Vagina (tissue), 2 donors: ENCODE results near the gene FPGS. TPM values are rescaled to one million over a fixed set of nuclear protein-coding genes. Genes with fewer than 3 reads are reported as not detected.

ENCODE experiments used
- DNase-seq, 2 donors: peaks; one replicate each; pipeline ENCODE4 v3.0.0-alpha.2; 2017; ENCODE audit errors: extremely low spot score in 2 of 2
- H3K27ac ChIP-seq: fragments of 200-600 bp; sonication (generic); one replicate; pipeline ENCODE4 v1.5.1; 2019
- H3K27me3 ChIP-seq: fragments of 200-600 bp; sonication (generic); one replicate; pipeline ENCODE4 v1.5.1; 2019
- H3K36me3 ChIP-seq, 2 donors: fragments of 200-600 bp; sonication (generic); one replicate each; pipeline ENCODE4 v1.5.1; 2017 to 2019
- H3K4me1 ChIP-seq: fragments of 200-600 bp; sonication (generic); one replicate; pipeline ENCODE4 v1.5.1; 2019
- H3K4me3 ChIP-seq, 2 donors: fragments of 200-600 bp; sonication (generic); 1 replicate in 1 of 2; 2 replicates in 1 of 2; pipeline ENCODE4 v1.5.1; 2016 to 2019
- H3K9me3 ChIP-seq: fragments of 200-600 bp; sonication (generic); one replicate; pipeline ENCODE4 v1.5.1; 2019
- POLR2A ChIP-seq, 2 donors: fragments of 450-650 bp; IDR thresholded peaks; one replicate each; pipeline ENCODE4 v1.6.1; 2017; ENCODE audit warnings: antibody characterized with exemption in 2 of 2, mild to moderate bottlenecking in 2 of 2, moderate library complexity in 2 of 2
- POLR2AphosphoS5 ChIP-seq, 2 donors: sonication (generic); formaldehyde crosslinking; IDR thresholded peaks; one replicate each; pipeline ENCODE4 v1.9.0; 2017; ENCODE audit warnings: antibody characterized with exemption in 2 of 2, mild to moderate bottlenecking in 2 of 2, low read depth in 1 of 2; ENCODE audit not compliant: insufficient read depth in 1 of 2
- intact Hi-C: fragments of 100-400 bp; cut with DNase I; formaldehyde crosslinking; loops from one replicate; pipeline ENCODE4 v1.15.1; 2023
- total RNA-seq: library from RNA; depleted of rRNA; stranded (reverse); fragments of >200 nt; gene quantifications from one replicate; pipeline ENCODE4 v1.2.3, GENCODE V29; 2016
- TF ChIP-seq, protein P1 (sequence below), 3 experiments: fragments of 450-650 bp in 2 of 3; fragments of 200-600 bp in 1 of 3; sonication (generic) in 1 of 3; IDR thresholded peaks; one replicate each; pipeline ENCODE4 v1.5.1; 2017 to 2019; ENCODE audit warnings: antibody characterized with exemption in 3 of 3, mild to moderate bottlenecking in 2 of 3, moderate library complexity in 2 of 3

Gene FPGS
- total RNA-seq, 1 donor from 2014 or later, result 99.7 TPM

- no peaks in the 10 kb centered on the region for H3K9me3 ChIP-seq
- peaks cover 0 to 43% of the 10 kb centered on the region in 2 donors for H3K36me3 ChIP-seq
- DNase-seq, result no peak
- no peak for TF ChIP-seq POLR2A (IDR thresholded peaks at IDR 0.05)
- TF ChIP-seq, protein P1, sequence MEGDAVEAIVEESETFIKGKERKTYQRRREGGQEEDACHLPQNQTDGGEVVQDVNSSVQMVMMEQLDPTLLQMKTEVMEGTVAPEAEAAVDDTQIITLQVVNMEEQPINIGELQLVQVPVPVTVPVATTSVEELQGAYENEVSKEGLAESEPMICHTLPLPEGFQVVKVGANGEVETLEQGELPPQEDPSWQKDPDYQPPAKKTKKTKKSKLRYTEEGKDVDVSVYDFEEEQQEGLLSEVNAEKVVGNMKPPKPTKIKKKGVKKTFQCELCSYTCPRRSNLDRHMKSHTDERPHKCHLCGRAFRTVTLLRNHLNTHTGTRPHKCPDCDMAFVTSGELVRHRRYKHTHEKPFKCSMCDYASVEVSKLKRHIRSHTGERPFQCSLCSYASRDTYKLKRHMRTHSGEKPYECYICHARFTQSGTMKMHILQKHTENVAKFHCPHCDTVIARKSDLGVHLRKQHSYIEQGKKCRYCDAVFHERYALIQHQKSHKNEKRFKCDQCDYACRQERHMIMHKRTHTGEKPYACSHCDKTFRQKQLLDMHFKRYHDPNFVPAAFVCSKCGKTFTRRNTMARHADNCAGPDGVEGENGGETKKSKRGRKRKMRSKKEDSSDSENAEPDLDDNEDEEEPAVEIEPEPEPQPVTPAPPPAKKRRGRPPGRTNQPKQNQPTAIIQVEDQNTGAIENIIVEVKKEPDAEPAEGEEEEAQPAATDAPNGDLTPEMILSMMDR (IDR thresholded peaks at IDR 0.05), result no peak
- TF ChIP-seq POLR2AphosphoS5 (IDR thresholded peaks at IDR 0.05; ENCODE audit: insufficient read depth in 1 of 2, low read depth in 1 of 2), result no peak
- H3K4me3 ChIP-seq, result no peak overlapping the region
- H3K4me1 ChIP-seq, result peaks cover 6% of the 10 kb centered on the region
- H3K27ac ChIP-seq, result no peak overlapping the region
- intact Hi-C loops, result no loop called here
- H3K27me3 ChIP-seq, result no peaks in the 10 kb centered on the region
Measured at GRCh38 chr9:127818574-127818973, 15.9 kb downstream of the FPGS start.

- Histone ChIP-seq H3K9me3 (no peaks in the 10 kb centered on the region), H3K27me3 (no peaks in the 10 kb centered on the region), H3K4me1 (peaks cover 24% of the 10 kb centered on the region), H3K4me3 (no peak overlapping the region), H3K36me3 (peaks cover 0 to 31% of the 10 kb centered on the region in 2 donors), H3K27ac (no peak overlapping the region)
- TF ChIP-seq, protein P1 (IDR thresholded peaks at IDR 0.05), result no peak
- TF ChIP-seq POLR2A (IDR thresholded peaks at IDR 0.05) (no peak), POLR2AphosphoS5 (IDR thresholded peaks at IDR 0.05; ENCODE audit: insufficient read depth in 1 of 2, low read depth in 1 of 2) (peak in 1 of 2 donors; percentile 8)
- no peak for DNase-seq
- intact Hi-C loops, result no loop called here
Measured at GRCh38 chr9:127822108-127822507, 19.4 kb downstream of the FPGS start.

DNA sequence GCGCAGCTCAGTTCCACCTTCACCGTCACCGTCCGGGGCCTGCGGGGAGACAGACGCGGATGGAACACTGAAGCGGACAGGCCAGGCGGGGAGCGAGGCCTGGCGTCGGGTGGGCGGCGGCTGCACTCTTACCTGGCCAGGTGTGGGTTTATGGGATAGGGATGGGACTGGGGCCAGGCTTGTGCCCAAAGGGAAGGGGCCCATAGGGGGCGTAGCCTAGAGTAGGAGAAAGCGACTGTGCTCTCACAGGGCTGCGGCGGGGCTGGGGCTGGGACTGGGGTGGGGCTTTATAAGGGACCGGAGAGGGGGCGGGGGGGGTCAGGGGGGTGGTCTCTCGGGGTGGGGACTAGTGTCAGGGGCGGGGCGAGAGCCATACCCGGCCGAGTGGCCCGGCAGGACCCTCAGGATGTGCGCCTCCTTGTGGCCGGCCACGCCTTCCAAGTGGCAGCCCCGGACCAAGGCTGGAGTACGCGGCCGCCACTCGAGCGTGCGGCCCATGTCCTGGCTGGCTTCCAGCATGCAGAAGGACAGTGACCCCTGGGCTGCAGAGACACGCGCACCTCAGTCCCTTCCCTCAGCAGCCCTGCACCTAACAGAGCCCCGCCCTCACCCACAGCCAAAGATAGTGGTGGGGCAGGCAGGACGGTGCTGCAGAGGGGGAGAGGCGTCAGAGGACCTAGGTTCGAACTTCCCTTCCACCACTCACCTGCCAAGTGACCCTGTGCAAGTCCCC lies 22.8 kb downstream of the FPGS start:
- Histone ChIP-seq H3K27ac (peak overlapping the region; percentile 33), H3K27me3 (no peaks in the 10 kb centered on the region), H3K36me3 (peaks cover 0 to 14% of the 10 kb centered on the region in 2 donors), H3K4me3 (no peak overlapping the region), H3K9me3 (no peaks in the 10 kb centered on the region), H3K4me1 (peaks cover 51% of the 10 kb centered on the region)
- no peak for DNase-seq
- intact Hi-C loops, result loop anchor here (2.0 kb wide), 1 partner anchor 21 kb away; no protein-coding TSS in a partner anchor
- TF ChIP-seq POLR2A (IDR thresholded peaks at IDR 0.05) (no peak), POLR2AphosphoS5 (IDR thresholded peaks at IDR 0.05; ENCODE audit: insufficient read depth in 1 of 2, low read depth in 1 of 2) (no peak)
- TF ChIP-seq, protein P1 (IDR thresholded peaks at IDR 0.05), result peak in 1 of 3 experiments; percentile 21

- intact Hi-C loops, result no loop called here
- peak overlapping the region; percentile 81 for H3K27ac ChIP-seq
- TF ChIP-seq, protein P1 (IDR thresholded peaks at IDR 0.05), result no peak
- TF ChIP-seq POLR2A (IDR thresholded peaks at IDR 0.05) (no peak), POLR2AphosphoS5 (IDR thresholded peaks at IDR 0.05; ENCODE audit: insufficient read depth in 1 of 2, low read depth in 1 of 2) (no peak)
- H3K9me3 ChIP-seq, result no peaks in the 10 kb centered on the region
- DNase-seq, result no peak
- no peaks in the 10 kb centered on the region for H3K27me3 ChIP-seq
- no peak overlapping the region for H3K4me3 ChIP-seq
- H3K36me3 ChIP-seq, result peaks cover 0 to 14% of the 10 kb centered on the region in 2 donors
- peaks cover 51% of the 10 kb centered on the region for H3K4me1 ChIP-seq
Measured at GRCh38 chr9:127826253-127826913, 23.7 kb downstream of the FPGS start.
